GM19238 (cell line): ENCODE results near the gene UGT1A5.

Experiments used
- DNase-seq: peaks from one replicate; pipeline ENCODE4 v3.0.0; 2011; ENCODE audit warnings: low spot score; ENCODE audit not compliant: insufficient read length

The UGT1A5 gene

DNA sequence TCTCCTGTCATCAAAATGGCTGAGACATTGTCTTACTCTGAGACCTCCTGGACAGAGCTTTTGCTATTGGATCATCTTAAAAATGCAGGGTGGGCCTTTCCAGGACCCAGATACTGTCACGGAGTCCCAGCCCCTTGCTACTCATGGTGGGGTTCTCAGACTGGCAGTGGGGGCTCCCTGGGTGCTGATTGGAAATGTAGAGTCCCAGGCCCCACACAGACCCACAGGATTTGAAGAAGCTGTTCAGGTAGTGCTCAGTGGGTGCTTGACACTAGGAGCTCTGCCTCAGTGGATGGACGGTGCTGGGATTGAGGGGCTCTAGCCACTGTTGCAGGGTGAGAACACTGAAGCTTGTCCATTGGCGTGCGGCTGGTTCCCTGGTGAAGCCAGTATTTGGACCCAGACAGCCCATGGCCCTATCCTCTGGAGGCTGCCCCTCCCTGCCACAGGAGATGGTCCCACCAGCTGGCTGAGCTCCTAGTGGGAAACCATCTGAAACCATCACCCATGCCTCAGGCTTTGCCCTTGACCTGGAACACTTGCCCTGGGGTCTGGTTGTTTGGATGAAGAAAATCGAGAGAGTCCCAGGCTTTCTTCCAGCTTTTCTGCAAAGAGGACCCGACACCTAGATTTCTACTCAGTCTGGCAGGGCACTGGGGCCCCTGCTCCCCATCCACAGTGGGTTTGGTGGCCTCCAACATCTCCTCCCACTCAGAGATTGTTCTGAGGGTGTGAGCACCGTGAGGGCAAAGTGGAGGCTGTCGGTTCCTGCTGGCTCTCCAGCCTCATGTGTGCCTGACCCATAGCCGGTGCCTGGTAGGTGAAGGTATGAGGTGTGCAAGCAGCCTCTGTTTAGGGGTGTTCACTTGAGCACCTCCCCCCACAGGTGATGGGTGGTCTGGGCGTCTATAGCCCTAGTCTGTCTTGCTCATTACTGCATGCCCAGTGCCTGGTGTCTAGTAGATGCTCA is 95.5 kb downstream of the UGT1A5 start:
- no peak for DNase-seq

DNA sequence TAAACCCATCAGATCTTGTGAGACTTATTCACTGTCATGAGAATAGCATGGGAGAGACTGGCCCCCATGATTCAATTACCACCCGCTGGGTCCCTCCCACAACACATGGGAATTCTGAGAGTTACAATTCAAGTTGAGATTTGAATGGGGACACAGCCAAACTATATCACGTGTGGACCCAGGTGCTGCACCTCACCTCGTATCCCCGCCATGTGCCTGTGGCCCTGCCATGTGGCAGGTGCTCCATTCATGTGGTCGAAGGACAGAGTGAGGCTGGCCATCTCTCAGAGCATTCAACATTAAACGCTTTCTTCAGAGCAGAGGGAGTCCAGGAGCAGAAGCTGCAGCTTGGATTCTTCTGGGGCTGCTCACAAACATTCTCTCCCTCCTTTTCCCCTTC is 97.7 kb downstream of the UGT1A5 start:
- DNase-seq: no peak

DNA sequence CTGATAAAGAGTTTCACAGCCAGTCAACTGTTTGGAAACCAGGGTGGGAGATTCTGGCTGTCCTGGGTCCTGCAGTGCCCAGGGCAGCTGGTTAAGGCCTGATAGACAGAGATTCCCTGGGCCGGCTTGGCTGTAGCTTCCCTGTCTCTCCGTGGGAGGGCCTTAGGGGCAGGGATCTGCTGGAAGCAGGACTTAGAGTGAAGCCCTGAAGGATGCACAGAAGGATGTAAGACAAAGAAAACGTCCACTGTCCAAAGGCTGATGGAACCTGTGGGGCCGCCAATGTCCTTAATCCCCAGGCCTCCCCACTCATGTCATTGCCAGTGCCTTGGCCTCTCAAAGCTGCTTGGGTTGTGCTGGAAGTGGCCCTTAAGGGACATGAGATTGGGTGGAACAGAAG is 98.4 kb downstream of the UGT1A5 start:
- no peak for DNase-seq

DNA sequence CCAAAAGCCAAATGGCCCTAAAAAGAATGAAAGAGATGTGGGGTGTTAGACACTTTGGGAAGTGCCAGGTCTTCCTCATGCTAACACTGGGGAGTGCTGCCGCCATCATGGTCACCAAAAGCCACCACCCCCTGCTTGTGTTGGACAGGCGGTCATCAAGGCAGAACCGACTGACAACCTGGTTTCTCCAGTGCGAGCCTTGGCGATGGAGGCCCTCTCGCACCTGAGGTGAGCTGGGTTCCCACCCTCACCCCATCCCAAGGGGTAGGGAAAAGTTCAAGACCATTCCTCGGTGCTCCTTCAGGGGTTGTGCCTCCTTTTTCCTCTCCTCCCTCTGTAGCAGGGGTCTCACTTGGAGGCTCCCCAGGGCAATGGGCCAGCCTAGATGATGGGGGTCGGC is 99.0 kb downstream of the UGT1A5 start:
- no peak for DNase-seq

DNA sequence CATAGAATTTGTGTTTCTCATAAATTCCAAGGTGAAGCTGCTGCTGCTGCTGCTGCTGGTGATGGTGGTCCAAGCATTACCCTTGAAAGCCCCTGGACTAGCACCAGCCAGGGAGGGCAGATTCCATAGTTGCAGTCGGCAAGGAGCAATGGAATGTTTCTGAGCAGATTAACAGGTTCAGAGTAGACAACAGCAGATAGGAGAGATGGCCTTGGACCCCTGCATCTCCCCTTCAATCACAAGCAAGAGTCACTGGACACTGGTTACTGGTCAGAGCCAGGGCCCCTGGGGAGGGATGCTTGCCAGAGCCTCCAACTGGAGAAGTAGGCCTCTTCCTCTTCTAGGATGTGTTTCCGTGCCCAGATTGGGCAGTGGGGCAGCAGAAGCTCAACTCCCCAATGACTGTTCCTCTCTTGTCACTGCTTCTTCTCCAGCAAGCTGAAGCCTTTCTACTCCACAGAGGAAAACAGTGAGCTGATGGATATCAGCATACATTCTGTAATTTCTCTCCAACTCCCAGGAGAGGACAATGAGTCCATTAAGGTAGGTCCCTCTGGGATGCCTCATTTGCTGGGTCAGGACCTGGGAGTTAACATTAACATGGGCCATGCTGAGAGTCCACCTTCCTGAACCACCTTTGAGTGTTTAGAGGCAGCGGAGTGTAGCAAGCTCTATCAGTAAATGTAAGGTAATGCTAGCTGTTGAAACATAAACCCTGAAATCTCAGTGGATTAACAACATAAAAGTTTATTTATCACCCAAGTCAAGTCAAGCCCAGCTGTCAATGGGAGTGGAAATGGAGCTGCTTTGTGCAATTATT is 100.7 kb downstream of the UGT1A5 start:
- DNase-seq: no peak

DNA sequence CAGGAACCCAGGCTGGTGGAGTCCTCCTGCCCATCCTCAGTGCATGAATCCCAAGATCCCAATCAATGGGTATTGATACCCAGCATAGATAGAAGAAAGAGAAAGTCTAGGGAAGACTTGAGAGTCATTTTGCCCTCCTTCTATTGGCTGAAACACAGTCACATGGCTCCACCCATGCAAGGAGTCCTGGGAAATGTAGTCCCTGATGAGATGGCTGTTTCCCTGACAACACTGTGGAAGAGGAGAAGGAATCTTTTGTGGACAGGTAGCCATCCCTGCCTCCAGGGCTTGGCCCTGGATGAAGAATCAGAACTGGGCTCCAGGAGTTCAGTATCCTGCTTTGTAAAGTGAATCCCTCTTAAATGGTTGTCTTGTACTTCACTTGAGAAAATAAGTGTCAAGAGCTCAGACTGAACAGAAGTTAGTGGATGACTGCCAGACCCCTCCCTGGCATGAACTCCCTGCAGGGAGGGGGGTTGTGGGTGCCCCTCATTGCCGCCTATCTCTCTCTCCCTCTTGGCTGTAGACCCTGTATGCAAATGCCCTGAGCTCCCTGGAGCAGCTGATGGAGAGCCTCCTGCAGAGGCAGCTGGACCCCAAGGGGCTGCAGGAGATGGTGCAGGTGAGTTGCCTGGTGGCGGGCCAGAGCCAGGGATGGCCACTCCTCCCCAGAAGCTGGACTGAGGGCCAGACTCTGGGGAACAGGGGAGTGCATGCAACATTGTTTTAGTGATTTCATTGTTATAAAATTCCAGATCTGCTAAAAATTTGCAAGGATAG is 101.5 kb downstream of the UGT1A5 start:
- DNase-seq: no peak

- DNase-seq: no peak
These were observed 103.2 kb downstream of the UGT1A5 start for GRCh38 chr2:233815861-233816260.

DNA sequence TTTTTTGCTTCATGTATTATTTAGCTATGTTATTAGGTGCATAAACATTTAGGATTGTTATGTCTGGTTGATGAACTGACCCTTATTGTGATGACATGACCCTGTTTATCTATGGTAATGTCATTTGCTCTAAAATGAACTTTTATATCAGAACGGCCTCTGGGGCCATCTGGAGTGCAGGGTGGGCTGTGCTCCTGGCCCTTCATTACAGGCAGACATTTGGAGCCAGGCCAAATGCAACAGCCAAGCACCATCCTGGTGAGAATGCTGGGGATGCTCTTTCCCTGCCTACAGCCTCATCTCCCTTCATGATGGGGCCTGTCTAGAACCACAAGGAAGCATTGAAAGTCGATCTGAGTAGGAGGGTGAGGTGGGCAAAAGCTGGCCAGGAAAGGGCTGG is 103.6 kb downstream of the UGT1A5 start:
- no peak for DNase-seq

- DNase-seq: no peak
These were observed 104.1 kb downstream of the UGT1A5 start for GRCh38 chr2:233816771-233817170.

GRCh38 chr2:233817361-233817911 is 104.7 kb downstream of the UGT1A5 start:
- no peak for DNase-seq

- DNase-seq: no peak
These were observed 105.4 kb downstream of the UGT1A5 start for GRCh38 chr2:233817995-233818638.

DNA sequence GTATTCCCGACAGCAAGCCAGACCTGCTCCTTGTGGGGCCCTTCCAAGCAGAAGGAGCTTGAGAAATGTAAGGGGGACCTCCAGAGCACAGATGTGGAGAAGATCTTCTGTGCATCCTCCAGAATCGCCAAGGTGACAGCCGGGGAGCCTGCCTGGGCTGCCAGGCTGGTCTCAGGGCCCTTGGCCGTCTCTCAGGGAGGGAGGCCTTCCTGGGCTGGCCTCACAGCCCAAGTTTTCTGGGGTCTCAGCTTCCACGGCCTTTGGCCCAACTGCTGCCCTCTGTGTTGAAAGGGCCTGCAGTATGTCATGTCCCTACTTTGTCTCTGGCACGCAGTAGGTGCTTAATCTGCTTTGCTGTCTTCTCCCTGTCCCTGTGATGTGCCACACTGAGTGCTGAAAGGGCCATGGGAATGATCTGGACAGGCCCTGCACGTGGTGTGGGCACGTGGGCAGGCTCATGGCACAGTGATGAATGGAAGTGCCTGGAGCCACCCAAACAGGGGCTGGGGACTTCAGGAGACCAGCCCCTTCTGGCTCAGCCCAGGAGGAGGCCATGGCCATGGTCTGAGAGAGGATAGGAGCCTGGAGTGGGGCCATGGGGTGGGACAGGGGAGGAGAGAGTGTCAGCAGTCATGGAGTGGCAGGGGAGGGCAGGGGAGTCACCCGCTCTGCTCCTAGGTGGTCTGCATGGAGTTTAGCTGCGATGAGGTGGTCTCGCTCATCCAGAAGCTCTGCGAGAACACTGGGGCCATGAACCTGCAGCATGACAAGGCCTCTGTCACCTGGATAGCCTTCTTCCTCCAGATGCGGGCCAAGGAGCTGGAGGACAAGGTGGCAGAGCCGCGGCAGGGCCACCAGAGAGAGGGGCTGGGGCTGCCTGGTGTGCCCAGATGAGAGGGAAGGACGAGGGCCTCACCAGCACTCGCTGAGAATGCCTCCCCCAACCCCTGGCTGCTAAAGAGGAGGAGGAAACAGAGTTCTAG is 106.2 kb downstream of the UGT1A5 start:
- no peak for DNase-seq

DNA sequence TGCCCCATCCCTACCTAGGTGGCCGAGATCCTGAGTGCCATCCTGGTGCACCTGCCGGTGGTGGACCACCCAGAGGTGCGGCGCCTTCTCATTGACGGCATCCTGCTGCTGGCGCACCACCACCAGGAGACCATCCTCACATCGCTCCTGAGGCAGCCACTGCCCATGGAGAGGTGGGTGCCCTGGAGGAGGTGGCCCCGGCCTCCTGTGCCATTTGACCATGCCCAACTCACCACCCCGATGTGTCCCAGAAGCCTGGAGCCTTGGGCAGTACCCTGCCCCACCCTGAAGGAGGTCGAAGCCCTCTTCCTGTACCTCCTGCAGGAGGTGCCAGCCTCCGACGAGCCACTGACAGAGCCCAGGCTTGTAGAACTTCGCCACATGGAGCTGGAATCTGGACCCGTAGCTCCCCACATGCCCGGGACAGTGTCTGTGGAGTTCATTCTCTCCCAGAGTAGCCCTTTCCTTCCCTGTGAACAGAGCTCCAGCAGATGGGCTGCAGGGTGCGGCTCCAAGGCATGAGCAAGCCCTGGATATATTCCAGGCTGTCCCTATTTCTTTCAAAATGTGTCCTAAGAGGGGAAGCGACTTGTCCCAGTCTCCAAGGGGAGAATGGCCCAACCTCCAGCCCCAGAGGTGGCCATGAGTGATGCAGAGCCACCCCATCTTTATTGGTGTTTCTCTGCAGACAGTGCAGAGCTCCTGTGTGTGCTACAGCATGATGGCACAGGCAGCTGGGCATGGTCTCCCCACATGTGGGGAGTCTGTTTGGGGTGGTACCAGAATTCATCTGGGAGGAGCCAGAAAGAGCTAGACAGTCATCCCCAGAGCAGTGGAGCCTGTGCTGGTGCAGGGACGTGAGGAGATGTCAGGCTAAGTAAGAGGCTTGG is 107.4 kb downstream of the UGT1A5 start:
- DNase-seq: no peak

GRCh38 chr2:233820774-233821105 is 108.0 kb downstream of the UGT1A5 start:
- no peak for DNase-seq

GRCh38 chr2:233821196-233821595 is 108.5 kb downstream of the UGT1A5 start:
- DNase-seq: no peak

DNA sequence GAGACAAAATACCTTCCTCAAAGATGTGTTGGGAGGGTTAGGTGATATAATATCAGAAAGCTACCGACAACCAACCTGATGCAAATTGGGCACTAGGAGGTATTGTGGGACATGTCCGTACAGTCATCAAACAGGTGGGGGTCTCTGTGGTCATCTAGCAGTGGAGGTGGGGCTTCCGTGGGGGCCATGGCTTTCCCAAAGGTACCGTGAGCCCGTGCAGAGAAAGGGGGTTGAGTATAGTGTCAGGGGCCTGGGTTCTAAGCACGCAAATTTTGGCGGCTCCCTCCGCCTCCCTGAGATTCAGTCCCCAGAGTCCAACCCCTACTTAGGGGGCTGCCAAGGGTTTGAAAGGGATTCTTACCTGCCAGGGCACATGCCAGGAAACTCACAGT is 109.0 kb downstream of the UGT1A5 start:
- no peak for DNase-seq

- no peak for DNase-seq
These were observed 109.5 kb downstream of the UGT1A5 start for GRCh38 chr2:233822101-233822771.
